CD4-positive, alpha-beta T cell (primary cell): ENCODE results near the gene ZNF784. TPM values are rescaled to one million over a fixed set of nuclear protein-coding genes. Genes with fewer than 3 reads are reported as not detected.
A peak's percentile ranks its signal among the peaks of the same experiment; 100 is the strongest.

ENCODE experiments used
- ATAC-seq: fragments of 200-7000 bp; cut with Tn5 transposase; one replicate; pipeline ENCODE4 v1.10.0; 2022; ENCODE audit warnings: mild to moderate bottlenecking; ENCODE audit not compliant: poor library complexity
- CTCF ChIA-PET: fragments of 350-600 bp; sonication (Branson Sonifier 250); formaldehyde crosslinking; loops from one replicate; lab custom pipeline; 2021; ENCODE audit warnings: antibody characterized with exemption, inconsistent platforms; lab: Charles Lee
- POLR2A ChIA-PET: fragments of 350-600 bp; sonication (Branson Sonifier 250); formaldehyde crosslinking; loops from one replicate; lab custom pipeline; 2021; ENCODE audit warnings: antibody characterized with exemption, inconsistent platforms; lab: Charles Lee
- DNase-seq, 14 experiments: peaks; one replicate each; pipeline ENCODE4 v3.0.0-alpha.2; 2013 to 2020; ENCODE audit warnings: mixed read lengths in 2 of 14
- H3K27ac ChIP-seq, 2 donors: one replicate each; pipeline versions ENCODE4 v1.5.1 to v1.7.0; 2013; ENCODE audit warnings: low read length in 2 of 2, low read depth in 1 of 2, mild to moderate bottlenecking in 1 of 2
- H3K27me3 ChIP-seq, 2 experiments: 1 replicate in 1 of 2; 2 replicates in 1 of 2; pipeline versions ENCODE4 v1.6.1 to v1.7.0; 2013; ENCODE audit warnings: low read length in 2 of 2, control low read depth in 1 of 2, mild to moderate bottlenecking in 1 of 2, moderate library complexity in 1 of 2; ENCODE audit not compliant: insufficient read depth in 2 of 2, control insufficient read depth in 1 of 2
- H3K36me3 ChIP-seq: one replicate; pipeline ENCODE4 v1.6.1; 2013; ENCODE audit warnings: low read length, control low read depth; ENCODE audit not compliant: insufficient read depth
- H3K4me1 ChIP-seq: one replicate; pipeline ENCODE4 v1.6.1; 2013; ENCODE audit warnings: low read length, control low read depth; ENCODE audit not compliant: insufficient read depth
- H3K4me3 ChIP-seq: one replicate; pipeline ENCODE4 v1.5.1; 2013; ENCODE audit warnings: mild to moderate bottlenecking, low read length, moderate library complexity
- H3K9me3 ChIP-seq, 2 experiments: 1 replicate in 1 of 2; 2 replicates in 1 of 2; pipeline versions ENCODE4 v1.6.1 to v1.7.0; 2013; ENCODE audit warnings: low read length in 2 of 2, mild to moderate bottlenecking in 2 of 2, control low read depth in 1 of 2, moderate library complexity in 1 of 2; ENCODE audit not compliant: control insufficient read depth in 1 of 2, insufficient read depth in 1 of 2
- H3K27ac Mint-ChIP-seq: one replicate; pipeline ENCODE4 v1.8.0; 2020; ENCODE audit warnings: mixed read lengths
- H3K27me3 Mint-ChIP-seq: one replicate; pipeline ENCODE4 v1.8.0; 2021; ENCODE audit warnings: mixed read lengths
- H3K36me3 Mint-ChIP-seq: one replicate; pipeline ENCODE4 v1.8.0; 2021; ENCODE audit warnings: low read depth, mixed read lengths
- H3K4me1 Mint-ChIP-seq: one replicate; pipeline ENCODE4 v1.8.0; 2021; ENCODE audit warnings: low read depth, mixed read lengths
- H3K4me3 Mint-ChIP-seq: one replicate; pipeline ENCODE4 v1.8.0; 2020; ENCODE audit warnings: mild to moderate bottlenecking, mixed read lengths
- H3K9me3 Mint-ChIP-seq: one replicate; pipeline ENCODE4 v1.8.0; 2020; ENCODE audit warnings: mixed read lengths
- intact Hi-C, 2 experiments: fragments of 100-400 bp; cut with DNase I in 1 of 2; cut with micrococcal nuclease in 1 of 2; formaldehyde crosslinking; loops; one replicate each; pipeline versions ENCODE4 v1.15.1 to v1.9.0; 2023 to 2025; cut with DNase I, micrococcal nuclease
- total RNA-seq, 174 experiments: library from RNA in 2 of 174; stranded (reverse) in 2 of 174; gene quantifications; one replicate each; pipeline ENCODE4 v1.2.3 and lab custom pipeline; 2021 to 2026
- TF ChIP-seq, protein P1 (sequence below): fragments of 200-600 bp; IDR thresholded peaks from one replicate; pipeline ENCODE4 v1.8.0; 2022; ENCODE audit warnings: antibody characterized with exemption, mild to moderate bottlenecking

ZNF784 gene
- total RNA-seq, 2 experiments from 2014 or later = 11.2 to 11.8 TPM

DNA sequence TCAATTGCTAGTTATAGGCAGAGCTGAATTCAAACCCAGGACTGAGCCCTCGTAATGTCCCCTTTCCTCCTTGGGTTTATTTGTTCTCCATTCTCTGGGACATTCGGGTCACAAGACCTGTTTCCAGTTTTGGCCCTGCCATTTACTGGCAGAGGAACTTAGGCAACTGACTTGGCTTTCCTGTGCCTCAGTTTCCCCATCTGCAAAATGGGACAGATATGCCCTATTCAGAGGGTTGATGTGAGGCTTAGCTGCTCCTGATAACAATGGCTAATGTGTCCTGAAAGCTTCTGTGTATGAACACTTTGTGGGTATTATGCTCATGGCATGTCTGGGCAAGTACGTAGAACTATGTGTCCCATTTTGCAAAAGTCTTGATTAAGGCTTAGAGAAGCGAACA lies 23.3 kb downstream of the ZNF784 start:
- TF ChIP-seq, protein P1, sequence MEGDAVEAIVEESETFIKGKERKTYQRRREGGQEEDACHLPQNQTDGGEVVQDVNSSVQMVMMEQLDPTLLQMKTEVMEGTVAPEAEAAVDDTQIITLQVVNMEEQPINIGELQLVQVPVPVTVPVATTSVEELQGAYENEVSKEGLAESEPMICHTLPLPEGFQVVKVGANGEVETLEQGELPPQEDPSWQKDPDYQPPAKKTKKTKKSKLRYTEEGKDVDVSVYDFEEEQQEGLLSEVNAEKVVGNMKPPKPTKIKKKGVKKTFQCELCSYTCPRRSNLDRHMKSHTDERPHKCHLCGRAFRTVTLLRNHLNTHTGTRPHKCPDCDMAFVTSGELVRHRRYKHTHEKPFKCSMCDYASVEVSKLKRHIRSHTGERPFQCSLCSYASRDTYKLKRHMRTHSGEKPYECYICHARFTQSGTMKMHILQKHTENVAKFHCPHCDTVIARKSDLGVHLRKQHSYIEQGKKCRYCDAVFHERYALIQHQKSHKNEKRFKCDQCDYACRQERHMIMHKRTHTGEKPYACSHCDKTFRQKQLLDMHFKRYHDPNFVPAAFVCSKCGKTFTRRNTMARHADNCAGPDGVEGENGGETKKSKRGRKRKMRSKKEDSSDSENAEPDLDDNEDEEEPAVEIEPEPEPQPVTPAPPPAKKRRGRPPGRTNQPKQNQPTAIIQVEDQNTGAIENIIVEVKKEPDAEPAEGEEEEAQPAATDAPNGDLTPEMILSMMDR = no peak
- Mint-ChIP-seq H3K4me1 (peaks cover 32% of the 10 kb centered on the region), H3K9me3 (no peaks in the 10 kb centered on the region)

DNA sequence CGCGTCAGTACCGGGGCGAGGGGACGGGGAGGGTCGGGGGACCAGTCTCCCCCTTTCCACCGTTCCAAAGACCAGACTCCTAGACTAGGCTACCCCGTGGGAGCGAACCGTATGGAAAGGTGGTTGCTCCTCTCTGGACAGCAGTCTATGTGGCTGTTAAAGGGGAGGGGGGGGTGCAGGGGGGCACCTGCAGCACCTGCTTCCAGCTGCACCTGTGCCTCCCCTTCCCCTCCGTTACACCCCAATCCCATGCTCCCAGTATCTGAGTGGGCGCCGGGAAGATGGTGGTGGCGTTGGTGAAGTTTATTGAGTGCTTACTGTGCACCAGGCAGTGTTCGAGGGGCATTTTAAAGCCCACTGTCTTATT lies 23.7 kb downstream of the ZNF784 start:
- no peaks in the 10 kb centered on the region for H3K9me3 ChIP-seq
- ATAC-seq (no peak), DNase-seq (no peak)
- Mint-ChIP-seq H3K4me3 (peak overlapping the region; percentile 90), H3K36me3 (peaks cover 50% of the 10 kb centered on the region), H3K4me1 (peaks cover 29% of the 10 kb centered on the region), H3K27ac (peak overlapping the region; percentile 83), H3K9me3 (no peaks in the 10 kb centered on the region), H3K27me3 (no peaks in the 10 kb centered on the region)
- peaks cover 10% of the 10 kb centered on the region for H3K36me3 ChIP-seq
- ChIA-PET POLR2A (interaction anchor here (1.2 to 2.9 kb wide), 6 partner anchors 14 to 341 kb away, joined by 3 to 38 read pairs (median 13); partner anchors contain the start of genes U2AF2 and ZNF579), CTCF (interaction anchor here (2.1 to 2.3 kb wide), 2 partner anchors 32 to 97 kb away, joined by 11 to 17 read pairs; no protein-coding TSS in a partner anchor)
- intact Hi-C loops = loop anchor here in 1 of 2 experiments (10.0 kb wide), 2 partner anchors 196 to 346 kb away; partner anchors contain the start of genes PPP6R1 and UBE2S
- H3K27me3 ChIP-seq = no peaks in the 10 kb centered on the region
- H3K4me3 ChIP-seq = peak overlapping the region; percentile 63
- peaks cover 39% of the 10 kb centered on the region for H3K4me1 ChIP-seq
- peak overlapping the region; percentile 68 to 95 for H3K27ac ChIP-seq
- TF ChIP-seq, protein P1 = no peak

More for the DNA sequence above, 23.3 kb downstream of the ZNF784 start:
- Histone ChIP-seq H3K4me1 (peaks cover 44% of the 10 kb centered on the region), H3K9me3 (no peaks in the 10 kb centered on the region), H3K27me3 (no peaks in the 10 kb centered on the region), H3K36me3 (peaks cover 6% of the 10 kb centered on the region), H3K4me3 (peak overlapping the region; percentile 63), H3K27ac (peak overlapping the region in 1 of 2 donors; percentile 68)
- POLR2A ChIA-PET = interaction anchor here (1.2 to 2.9 kb wide), 6 partner anchors 16 to 342 kb away, joined by 3 to 38 read pairs (median 10); partner anchors contain the start of genes U2AF2, ZNF579 and ZNF784
- DNase-seq (peak in 1 of 14 experiments; percentile 29), ATAC-seq (no peak)
- Mint-ChIP-seq H3K36me3 (peaks cover 50% of the 10 kb centered on the region), H3K27ac (peak overlapping the region; percentile 83), H3K4me3 (peak overlapping the region; percentile 90), H3K27me3 (no peaks in the 10 kb centered on the region)
- intact Hi-C loops = loop anchor here in 1 of 2 experiments (10.0 kb wide), 2 partner anchors 196 to 346 kb away; partner anchors contain the start of genes PPP6R1 and UBE2S
- CTCF ChIA-PET = no interaction called here

DNA sequence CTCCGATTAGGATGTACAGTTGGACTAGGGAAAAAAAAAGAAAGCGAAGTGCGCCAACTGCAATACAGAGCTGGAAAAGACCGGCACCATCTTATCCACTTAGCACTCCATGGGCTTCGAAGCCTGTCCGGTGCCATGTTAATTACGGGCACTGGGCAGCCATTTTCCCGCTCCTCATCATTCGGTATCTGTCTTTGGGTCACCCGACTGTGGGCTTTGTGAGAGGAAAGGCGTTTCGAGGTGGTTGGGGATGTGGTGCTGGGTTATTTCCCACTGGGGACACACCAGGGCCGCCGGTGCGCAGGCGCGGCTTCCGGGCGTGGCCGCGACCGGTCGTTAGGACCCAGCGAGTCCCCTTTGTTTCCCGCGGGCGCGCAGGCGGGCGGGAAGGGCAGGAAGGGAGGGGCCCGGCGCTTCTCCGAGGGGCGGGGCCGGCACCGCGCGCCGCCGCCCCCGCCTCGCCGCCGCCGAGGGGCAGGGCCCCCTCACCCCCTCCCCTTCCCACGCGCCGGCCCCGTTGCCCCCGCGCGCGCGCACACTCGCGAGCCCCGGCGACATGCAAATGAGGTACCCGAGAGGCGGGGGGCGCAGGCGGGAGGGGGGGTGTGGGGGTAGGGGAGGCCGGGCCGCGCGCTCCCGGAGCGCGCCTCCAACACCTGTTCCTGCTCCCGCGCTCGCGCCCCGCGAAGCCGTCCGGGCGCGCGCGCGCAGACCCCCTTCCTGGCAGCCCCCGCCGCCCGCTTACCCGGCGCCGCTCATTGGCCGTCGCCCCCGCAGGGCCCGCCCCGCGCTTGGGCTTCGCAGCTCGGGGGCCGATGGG lies 24.3 kb downstream of the ZNF784 start, which contains the start of gene ZNF524:
TSS of gene ZNF524 (plus strand) at position 447 of the 820 bp plus-strand sequence. CDS start 1,825 bp downstream, outside the sequence.
- ChIA-PET POLR2A (interaction anchor here (0.6 to 2.9 kb wide), 25 partner anchors 13 to 482 kb away, joined by 3 to 42 read pairs (median 8); partner anchors contain the start of genes HSPBP1, ISOC2, KMT5C and PPP1R12C), CTCF (interaction anchor here (1.0 to 2.3 kb wide), 7 partner anchors 27 to 124 kb away, joined by 3 to 17 read pairs (median 6); partner anchors contain the start of gene ZNF628)
- peaks cover 29% of the 10 kb centered on the region for H3K4me1 Mint-ChIP-seq
- H3K4me3 Mint-ChIP-seq = peak within 1 kb of the TSS; percentile 99
- Histone ChIP-seq H3K9me3 (no peaks in the 10 kb centered on the region), H3K27ac (peak within 1 kb of the TSS; percentile 95 to 97), H3K4me1 (peaks cover 39% of the 10 kb centered on the region), H3K36me3 (peaks cover 16% of the 10 kb centered on the region), H3K27me3 (no peaks in the 10 kb centered on the region), H3K4me3 (peak within 1 kb of the TSS; percentile 95)
- H3K36me3 Mint-ChIP-seq = peaks cover 56% of the 10 kb centered on the region
- peak within 1 kb of the TSS; percentile 95 for H3K27ac Mint-ChIP-seq
- ATAC-seq (peak; percentile 65), DNase-seq (peak; percentile 66 to 94 (median 80))
- no peaks in the 10 kb centered on the region for H3K27me3 Mint-ChIP-seq
- TF ChIP-seq, protein P1 = no peak
- no peaks in the 10 kb centered on the region for H3K9me3 Mint-ChIP-seq
- intact Hi-C loops = loop anchor here (1.0 to 10.0 kb wide), 9 partner anchors 13 to 345 kb away; partner anchors contain the start of genes BRSK1 (in 1 of the 2), HSPBP1 (in 1 of the 2), KMT5C (in 1 of the 2) and PPP6R1 (in 1 of the 2)
